SK-N-SH (cell line): Measurements from ENCODE around the gene EFCAB7. TPM values are rescaled to one million over a fixed set of nuclear protein-coding genes. Genes with fewer than 3 reads are reported as not detected.

Source experiments
- CTCF ChIA-PET: fragments of 300-600, 350-600 bp; formaldehyde crosslinking; extraction: SDS; loops from one replicate; lab custom pipeline; 2021; lab: Yijun Ruan, JAX
- POLR2A ChIA-PET: fragments of 350-600 bp; sonication (Branson Sonifier 250); formaldehyde crosslinking; extraction: SDS; loops from one replicate; lab custom pipeline; 2020; ENCODE audit warnings: antibody characterized with exemption, inconsistent platforms; lab: Yijun Ruan, JAX
- DNase-seq: peaks from one replicate; pipeline ENCODE4 v3.0.0; 2012
- H2AFZ ChIP-seq: fragments of 200-600 bp; sonication (generic); 2 replicates; pipeline ENCODE4 v1.8.1; 2016; ENCODE audit warnings: antibody characterized with exemption, mild to moderate bottlenecking, low read depth
- H3F3A ChIP-seq: fragments of 200-600 bp; sonication (generic); replicated peaks from 2 replicates; pipeline ENCODE3; 2016; ENCODE audit warnings: antibody characterized with exemption, mild to moderate bottlenecking; ENCODE audit not compliant: insufficient read depth
- H3K27ac ChIP-seq, 2 experiments: fragments of 200-500 bp in 1 of 2; fragments of 200-600 bp in 1 of 2; sonication (Bioruptor generic) in 1 of 2; sonication (generic), shearing (Covaris generic) in 1 of 2; 2 replicates each; pipeline versions ENCODE4 v1.5.1 to v1.6.1; 2014 to 2016; ENCODE audit warnings: low read depth in 2 of 2, inconsistent platforms in 1 of 2, low read length in 1 of 2, mild to moderate bottlenecking in 1 of 2, mixed read lengths in 1 of 2
- H3K27me3 ChIP-seq: fragments of 200-600 bp; sonication (generic), shearing (Covaris generic); 2 replicates; pipeline ENCODE4 v1.6.1; 2016; ENCODE audit warnings: mixed run types; ENCODE audit not compliant: insufficient read depth
- H3K36me3 ChIP-seq, 2 experiments: fragments of 200-500 bp in 1 of 2; fragments of 200-600 bp in 1 of 2; sonication (Bioruptor generic) in 1 of 2; sonication (generic) in 1 of 2; replicated peaks in 1 of 2; 2 replicates each; pipeline versions ENCODE3 to v1.5.1; 2014 to 2016; ENCODE audit warnings: low read length in 1 of 2, mild to moderate bottlenecking in 1 of 2; ENCODE audit not compliant: insufficient read depth in 2 of 2, control insufficient read depth in 1 of 2
- H3K4me1 ChIP-seq, 2 experiments: fragments of 200-500 bp in 1 of 2; fragments of 200-600 bp in 1 of 2; sonication (Bioruptor generic) in 1 of 2; sonication (generic), shearing (Covaris generic) in 1 of 2; 2 replicates each; pipeline versions ENCODE4 v1.5.1 to v1.6.1; 2014 to 2016; ENCODE audit warnings: low read depth in 1 of 2, low read length in 1 of 2, mixed run types in 1 of 2; ENCODE audit not compliant: insufficient read depth in 2 of 2, control insufficient read depth in 1 of 2
- H3K4me2 ChIP-seq: fragments of 200-600 bp; sonication (generic), shearing (Covaris generic); 2 replicates; pipeline ENCODE4 v1.6.1; 2017; ENCODE audit warnings: mixed run types
- H3K4me3 ChIP-seq, 2 experiments: fragments of 200-500 bp in 1 of 2; fragments of 200-600 bp in 1 of 2; sonication (Bioruptor generic) in 1 of 2; sonication (generic), shearing (Covaris generic) in 1 of 2; 2 replicates each; pipeline versions ENCODE4 v1.5.1 to v1.8.1; 2014 to 2016; ENCODE audit warnings: low read depth in 2 of 2, inconsistent platforms in 1 of 2, low read length in 1 of 2, mild to moderate bottlenecking in 1 of 2, mixed read lengths in 1 of 2, moderate library complexity in 1 of 2
- H3K79me2 ChIP-seq: fragments of 200-600 bp; sonication (generic); 2 replicates; pipeline ENCODE4 v1.8.1; 2017; ENCODE audit warnings: mild to moderate bottlenecking; ENCODE audit not compliant: insufficient read depth
- H3K9ac ChIP-seq: fragments of 200-600 bp; sonication (generic); 2 replicates; pipeline ENCODE4 v1.6.1; 2017; ENCODE audit warnings: mixed run types
- H3K9me2 ChIP-seq: fragments of 200-600 bp; sonication (generic); 2 replicates; pipeline ENCODE4 v1.6.1; 2017; ENCODE audit warnings: mixed run types
- H3K9me3 ChIP-seq: fragments of 200-600 bp; sonication (generic); 2 replicates; pipeline ENCODE4 v1.6.1; 2017; ENCODE audit warnings: mixed run types, mild to moderate bottlenecking, moderate library complexity
- H4K20me1 ChIP-seq: fragments of 200-600 bp; sonication (generic); 2 replicates; pipeline ENCODE4 v1.6.1; 2017; ENCODE audit warnings: mild to moderate bottlenecking, mixed run types; ENCODE audit not compliant: insufficient read depth
- EP300 ChIP-seq, 2 experiments: IDR thresholded peaks; 2 replicates each; pipeline versions ENCODE4 v1.4.0 to v1.6.1; 2012; ENCODE audit warnings: borderline replicate concordance in 1 of 2, low read depth in 1 of 2, low read length in 1 of 2
- FOSL2 ChIP-seq: IDR thresholded peaks from 2 replicates; pipeline ENCODE4 v1.4.0; 2012; ENCODE audit warnings: low read depth, mild to moderate bottlenecking, moderate library complexity, borderline replicate concordance
- FOXM1 ChIP-seq: IDR thresholded peaks from 2 replicates; pipeline ENCODE4 v1.4.0; 2012; ENCODE audit warnings: low read depth, mild to moderate bottlenecking
- MXI1 ChIP-seq: IDR thresholded peaks from 2 replicates; pipeline ENCODE4 v1.6.1; 2012; ENCODE audit warnings: mild to moderate bottlenecking, low read depth, low read length, improper control_type of control experiment
- PBX3 ChIP-seq: IDR thresholded peaks from 2 replicates; pipeline ENCODE4; 2012
- POLR2AphosphoS5 ChIP-seq: IDR thresholded peaks from 2 replicates; pipeline ENCODE4 v1.6.1; 2012; ENCODE audit warnings: low read depth, low read length
- RCOR1 ChIP-seq: fragments of 150-350 bp; IDR thresholded peaks from 2 replicates; pipeline ENCODE4 v1.6.1; 2017; ENCODE audit warnings: antibody characterized with exemption, low read length
- RXRA ChIP-seq: IDR thresholded peaks from 2 replicates; pipeline ENCODE4 v1.4.0; 2012; ENCODE audit warnings: low read depth, mild to moderate bottlenecking, borderline replicate concordance
- TAF1 ChIP-seq: IDR thresholded peaks from 2 replicates; pipeline ENCODE4 v1.6.1; 2012; ENCODE audit warnings: low read depth, mild to moderate bottlenecking, low read length, moderate library complexity, borderline replicate concordance
- TEAD4 ChIP-seq: IDR thresholded peaks from 2 replicates; pipeline ENCODE4 v1.4.0; 2012; ENCODE audit warnings: mild to moderate bottlenecking, borderline replicate concordance; ENCODE audit not compliant: insufficient read depth
- USF1 ChIP-seq: IDR thresholded peaks from 2 replicates; pipeline ENCODE4 v1.4.0; 2012; ENCODE audit warnings: low read depth, borderline replicate concordance
- YY1 ChIP-seq: IDR thresholded peaks from 2 replicates; pipeline ENCODE4 v1.4.0; 2012; ENCODE audit warnings: low read depth, mild to moderate bottlenecking
- WGBS: methylation state at CpG from one replicate; pipeline ENCODE4 v1.1.6; 2017; ENCODE audit warnings: low lambda C conversion rate; 5-methylcytosine and 5-hydroxymethylcytosine counted together
- polyA plus RNA-seq, 3 experiments: library from polyadenylated mRNA; depleted of rRNA; stranded (reverse); fragments of >200 nt; gene quantifications; 2 replicates each; pipeline ENCODE4 v1.2.3, GENCODE V29; 2012
- TF ChIP-seq, protein P1 (sequence below): IDR thresholded peaks from 2 replicates; pipeline ENCODE4 v1.6.1; 2012; ENCODE audit warnings: mild to moderate bottlenecking, low read depth, low read length, moderate library complexity

EFCAB7 gene
- polyA plus RNA-seq, 1 of the 3 experiments (the other 2 are of a cell fraction), result 2.4 TPM

DNA sequence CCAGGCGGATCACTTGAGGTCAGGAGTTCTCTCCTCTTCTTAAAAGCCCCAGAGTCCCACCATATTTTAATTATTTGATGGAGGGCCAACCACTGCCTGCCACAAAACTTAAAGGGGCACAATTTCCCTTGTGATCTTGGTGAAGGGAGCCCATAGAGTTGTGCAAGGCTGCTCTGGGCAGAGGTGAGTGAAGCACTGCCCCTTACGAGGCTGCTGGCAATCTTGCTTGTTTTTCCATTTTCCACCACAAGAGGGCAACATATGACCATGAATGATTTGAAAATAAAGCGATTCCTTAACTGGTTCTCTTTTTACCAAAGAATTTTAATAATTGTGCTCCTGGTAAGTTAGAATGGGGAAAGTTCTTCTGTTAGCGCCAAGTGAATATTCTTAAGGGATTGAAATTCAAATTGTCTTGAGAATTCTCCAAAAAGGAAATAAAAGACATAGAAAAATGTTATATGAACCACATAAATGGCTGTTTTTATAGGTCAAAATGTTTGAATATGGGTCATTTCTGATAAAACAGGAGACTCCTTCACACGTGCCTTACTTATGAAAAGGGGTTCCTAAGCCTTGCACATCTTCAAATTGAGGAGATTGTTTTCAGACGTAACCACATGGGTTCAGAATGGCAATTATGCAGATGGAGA, 92.6 kb downstream of the EFCAB7 start (continued):
- no peak for TF ChIP-seq POLR2AphosphoS5

DNA sequence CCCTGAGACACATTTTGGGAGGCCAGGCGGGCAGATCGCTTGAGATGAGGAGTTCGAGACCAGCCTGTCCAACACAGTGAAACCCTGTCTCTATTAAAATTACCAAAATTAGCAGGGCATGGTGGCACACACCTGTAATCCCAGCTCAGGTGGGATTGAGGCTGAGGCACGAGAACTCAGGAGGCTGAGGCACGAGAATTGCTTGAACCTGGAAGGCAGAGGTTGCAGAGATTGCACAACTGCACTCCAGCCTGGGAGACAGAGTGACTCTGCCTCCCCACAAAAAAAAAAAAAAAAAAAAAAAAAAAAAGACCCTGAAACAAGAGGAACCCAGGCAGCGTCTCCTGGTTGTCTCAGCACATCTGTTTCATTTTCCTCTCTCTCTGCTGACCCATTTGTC, 94.1 kb downstream of the EFCAB7 start:
- Histone ChIP-seq H3K36me3 (no peaks in the 10 kb centered on the region), H3K27me3 (no peaks in the 10 kb centered on the region), H2AFZ (no peak overlapping the region), H3K9me2 (no peaks in the 10 kb centered on the region), H3K9me3 (no peaks in the 10 kb centered on the region), H4K20me1 (no peaks in the 10 kb centered on the region), H3K27ac (no peak overlapping the region; a peak in 1 of 4 replicates), H3K4me2 (no peak overlapping the region), H3K4me1 (peaks cover 0 to 5% of the 10 kb centered on the region in 2 experiments; a peak in 3 of 4 replicates), H3K4me3 (no peak overlapping the region), H3K79me2 (no peaks in the 10 kb centered on the region), H3F3A (no peaks in the 10 kb centered on the region), H3K9ac (no peak overlapping the region)
- no peak for TF ChIP-seq RCOR1
- TF ChIP-seq EP300 (IDR thresholded peaks at IDR 0.05; ENCODE audit: borderline replicate concordance in 1 of 2, low read depth in 1 of 2, low read length in 1 of 2), result no peak
- no peak for TF ChIP-seq YY1
- TF ChIP-seq, protein P1, sequence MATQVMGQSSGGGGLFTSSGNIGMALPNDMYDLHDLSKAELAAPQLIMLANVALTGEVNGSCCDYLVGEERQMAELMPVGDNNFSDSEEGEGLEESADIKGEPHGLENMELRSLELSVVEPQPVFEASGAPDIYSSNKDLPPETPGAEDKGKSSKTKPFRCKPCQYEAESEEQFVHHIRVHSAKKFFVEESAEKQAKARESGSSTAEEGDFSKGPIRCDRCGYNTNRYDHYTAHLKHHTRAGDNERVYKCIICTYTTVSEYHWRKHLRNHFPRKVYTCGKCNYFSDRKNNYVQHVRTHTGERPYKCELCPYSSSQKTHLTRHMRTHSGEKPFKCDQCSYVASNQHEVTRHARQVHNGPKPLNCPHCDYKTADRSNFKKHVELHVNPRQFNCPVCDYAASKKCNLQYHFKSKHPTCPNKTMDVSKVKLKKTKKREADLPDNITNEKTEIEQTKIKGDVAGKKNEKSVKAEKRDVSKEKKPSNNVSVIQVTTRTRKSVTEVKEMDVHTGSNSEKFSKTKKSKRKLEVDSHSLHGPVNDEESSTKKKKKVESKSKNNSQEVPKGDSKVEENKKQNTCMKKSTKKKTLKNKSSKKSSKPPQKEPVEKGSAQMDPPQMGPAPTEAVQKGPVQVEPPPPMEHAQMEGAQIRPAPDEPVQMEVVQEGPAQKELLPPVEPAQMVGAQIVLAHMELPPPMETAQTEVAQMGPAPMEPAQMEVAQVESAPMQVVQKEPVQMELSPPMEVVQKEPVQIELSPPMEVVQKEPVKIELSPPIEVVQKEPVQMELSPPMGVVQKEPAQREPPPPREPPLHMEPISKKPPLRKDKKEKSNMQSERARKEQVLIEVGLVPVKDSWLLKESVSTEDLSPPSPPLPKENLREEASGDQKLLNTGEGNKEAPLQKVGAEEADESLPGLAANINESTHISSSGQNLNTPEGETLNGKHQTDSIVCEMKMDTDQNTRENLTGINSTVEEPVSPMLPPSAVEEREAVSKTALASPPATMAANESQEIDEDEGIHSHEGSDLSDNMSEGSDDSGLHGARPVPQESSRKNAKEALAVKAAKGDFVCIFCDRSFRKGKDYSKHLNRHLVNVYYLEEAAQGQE, result no peak
- no peak for TF ChIP-seq FOSL2
- no peak for TF ChIP-seq TAF1
- no peak for TF ChIP-seq USF1
- TF ChIP-seq TEAD4, result no peak
- no peak for TF ChIP-seq MXI1
- no peak for TF ChIP-seq PBX3
- TF ChIP-seq RXRA, result no peak
- no peak for TF ChIP-seq FOXM1
- ChIA-PET CTCF (interaction anchor here (0.8 to 3.4 kb wide), 12 partner anchors 8 to 1210 kb away, joined by 3 to 27 read pairs (median 4); no protein-coding TSS in a partner anchor), POLR2A (no interaction called here)
- over 99% methylated on average over 6 of the region's 6 CpGs for whole genome bisulfite sequencing
- DNase-seq, result no peak
